Muscle of arm (tissue), 12 donors: Measurements from ENCODE around the gene SPTLC3. TPM values are rescaled to one million over a fixed set of nuclear protein-coding genes. Genes with fewer than 3 reads are reported as not detected.

ENCODE experiments used
- DNase-seq: peaks from one replicate; pipeline ENCODE4 v3.0.0-alpha.2; 2013
- polyA plus RNA-seq, 12 donors: library from polyadenylated mRNA; unstranded; fragments of 120-200 nt; gene quantifications; one replicate each; pipeline ENCODE4 v1.2.1, GENCODE V29; 2013; ENCODE audit not compliant: insufficient read length in 12 of 12

Gene SPTLC3
- polyA plus RNA-seq, 12 donors: 1.6 to 10.7 (median 3.1) TPM; not detected in 1

GRCh38 chr20:12984069-12984765 is 24.6 kb upstream of the SPTLC3 start:
- DNase-seq: no peak

GRCh38 chr20:12984863-12985262 is 23.9 kb upstream of the SPTLC3 start:
- DNase-seq: no peak

DNA sequence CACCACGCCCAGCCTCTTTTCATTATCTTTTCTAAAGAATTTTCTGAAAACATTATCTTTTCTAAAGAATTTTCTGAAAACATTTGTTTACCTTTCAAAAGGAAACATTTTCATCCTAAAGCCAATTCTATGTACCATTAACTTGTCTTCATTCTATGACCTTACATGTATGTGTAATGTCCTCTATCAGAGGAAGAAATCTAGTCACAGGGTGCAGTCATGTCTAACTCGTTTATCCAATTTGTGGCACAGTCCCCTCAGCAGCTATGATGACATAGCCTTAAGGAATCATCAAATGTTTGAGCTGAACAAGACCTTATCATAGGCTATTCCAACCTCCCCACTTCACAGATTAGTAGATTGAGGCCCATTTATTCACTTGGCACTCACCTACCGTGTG is 21.5 kb upstream of the SPTLC3 start:
- no peak for DNase-seq

- no peak for DNase-seq
Observed at GRCh38 chr20:12989586-12990115, 19.1 kb upstream of the SPTLC3 start.

DNA sequence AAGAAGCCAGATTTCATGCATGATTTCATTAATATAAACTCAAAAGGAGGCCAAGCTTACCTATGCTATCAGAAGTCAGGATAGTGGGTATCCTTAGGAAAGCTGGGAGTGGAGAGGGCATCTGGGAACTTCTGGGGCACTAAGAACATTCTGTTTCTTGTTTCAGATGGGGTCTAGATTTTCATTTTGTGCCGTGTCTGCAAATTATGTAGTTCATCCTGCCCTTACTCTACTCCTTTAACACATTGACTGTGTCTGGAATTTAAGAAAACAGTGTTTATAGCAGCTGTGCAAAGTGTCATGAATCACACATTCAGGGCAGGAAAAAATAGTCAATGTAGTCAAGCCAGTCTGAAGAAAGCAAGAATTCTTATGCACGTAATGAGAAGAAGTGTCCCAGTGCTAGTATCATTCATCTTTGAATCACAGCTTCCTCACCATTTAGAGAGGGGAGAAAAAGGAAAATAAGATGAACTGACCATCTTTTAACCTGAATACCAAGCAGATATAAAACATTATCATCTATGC is 11.6 kb upstream of the SPTLC3 start:
- DNase-seq: no peak

GRCh38 chr20:12998046-12998445 is 10.7 kb upstream of the SPTLC3 start:
- DNase-seq: no peak

GRCh38 chr20:12999201-12999600 is 9.6 kb upstream of the SPTLC3 start:
- no peak for DNase-seq

GRCh38 chr20:13002251-13002650 is 6.5 kb upstream of the SPTLC3 start:
- DNase-seq: no peak

DNA sequence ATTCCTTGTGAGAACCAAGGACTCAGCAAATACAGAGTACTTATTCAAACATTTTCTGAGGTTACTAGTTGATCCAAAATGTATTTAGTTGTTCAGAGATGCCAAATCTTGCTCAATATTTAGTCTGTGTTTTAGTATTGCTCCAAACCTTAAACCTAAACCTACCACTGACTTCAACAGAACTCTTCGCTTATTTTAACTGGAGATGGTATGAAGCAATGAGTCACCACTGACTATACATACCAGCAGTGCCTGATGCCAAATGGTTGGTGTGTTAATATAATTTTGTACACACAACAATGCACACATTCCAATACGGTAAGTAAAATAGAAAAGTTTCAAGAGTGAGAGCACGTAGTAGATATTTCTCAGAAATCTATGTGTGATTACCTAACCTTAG is 1.9 kb upstream of the SPTLC3 start:
- no peak for DNase-seq

DNA sequence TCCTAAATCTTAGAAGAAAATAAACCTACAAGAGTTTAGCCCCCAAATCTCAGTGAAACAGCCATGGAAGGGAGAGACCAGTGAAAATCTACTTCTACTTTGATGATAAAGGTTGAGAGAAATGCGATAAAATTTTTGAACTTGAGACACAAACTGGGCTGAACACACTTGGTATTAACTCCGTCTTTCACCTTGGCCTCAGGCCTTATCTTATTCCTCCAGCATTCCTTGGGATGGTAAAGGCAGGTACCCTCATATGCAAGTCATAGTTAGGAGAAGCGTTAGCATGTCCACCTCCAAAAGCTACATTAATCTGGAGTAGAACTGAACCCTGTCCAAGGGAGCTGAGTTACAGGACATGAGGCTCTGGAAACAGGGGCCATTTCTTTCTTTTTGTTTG is 1.2 kb upstream of the SPTLC3 start:
- DNase-seq: no peak

GRCh38 chr20:13009682-13010406 is 1.1 kb downstream of the SPTLC3 start:
- peak; percentile 89 for DNase-seq

GRCh38 chr20:13012886-13013285 is 4.1 kb downstream of the SPTLC3 start:
- no peak for DNase-seq

DNA sequence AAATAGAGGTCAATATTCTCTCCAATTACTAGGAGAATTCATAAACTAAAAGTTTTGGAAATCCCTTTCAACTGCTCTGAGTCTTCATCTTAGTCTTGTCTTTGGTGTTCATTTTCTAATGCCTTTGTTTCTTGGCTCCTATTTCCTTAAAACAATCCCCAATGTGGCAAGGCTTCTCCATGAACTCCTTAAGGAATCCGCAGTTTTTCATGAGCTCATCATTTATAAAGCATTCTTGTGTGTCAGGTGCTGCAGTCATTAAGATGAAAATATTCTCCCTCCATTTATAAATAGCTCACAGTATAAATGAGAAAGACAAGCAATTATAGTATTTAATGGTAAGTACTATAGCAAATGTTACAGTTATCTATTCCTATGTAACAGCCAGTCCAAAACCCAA is 4.6 kb downstream of the SPTLC3 start:
- DNase-seq: no peak

DNA sequence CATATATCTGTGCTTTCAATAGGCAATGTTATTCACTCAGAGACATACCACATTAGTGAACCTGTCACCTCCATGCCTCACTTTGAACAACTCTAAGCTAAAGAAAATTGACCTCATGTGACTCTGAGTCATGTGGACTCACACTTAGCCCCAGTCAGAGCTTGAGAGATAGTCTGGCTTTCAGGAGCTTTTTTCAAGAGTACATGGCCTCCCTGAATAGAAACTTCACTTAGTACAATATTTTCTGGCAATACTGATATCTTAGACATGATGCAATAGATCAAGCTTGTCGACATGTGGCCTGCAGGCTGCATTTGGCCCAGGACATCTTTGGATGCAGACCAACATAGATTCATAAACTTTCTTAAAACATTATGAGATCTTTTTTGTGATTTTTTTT is 8.5 kb downstream of the SPTLC3 start:
- DNase-seq: no peak

DNA sequence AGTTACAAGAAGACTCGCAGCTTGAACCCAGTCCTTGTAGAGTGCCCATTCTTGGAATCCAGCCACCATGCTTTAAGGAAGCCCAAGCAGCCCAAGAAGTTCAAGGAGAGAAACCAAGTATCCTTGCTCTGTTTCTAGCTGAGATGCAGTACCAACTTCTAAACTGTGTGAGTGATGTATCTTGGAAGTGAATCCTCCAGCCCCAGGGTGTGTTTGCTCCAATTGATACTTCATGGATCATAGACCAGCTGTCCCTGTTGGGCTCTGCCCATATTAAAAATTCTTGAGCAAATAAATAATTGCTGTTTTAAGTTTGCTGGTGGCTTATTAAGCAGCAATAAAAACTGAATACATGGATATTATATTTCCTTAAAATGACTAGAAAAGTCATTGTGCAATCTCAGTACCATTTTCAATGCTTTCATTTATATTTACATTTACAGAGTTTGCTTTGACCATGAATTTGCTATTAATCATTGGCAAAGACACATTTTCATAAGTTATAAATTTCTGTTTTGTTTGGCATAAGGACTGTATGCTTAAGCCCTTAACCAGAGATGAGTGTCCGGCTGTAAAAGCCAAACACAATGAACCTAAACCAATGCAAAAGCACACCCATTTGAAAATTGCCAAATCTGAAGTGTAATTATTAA is 9.2 kb downstream of the SPTLC3 start:
- no peak for DNase-seq

DNA sequence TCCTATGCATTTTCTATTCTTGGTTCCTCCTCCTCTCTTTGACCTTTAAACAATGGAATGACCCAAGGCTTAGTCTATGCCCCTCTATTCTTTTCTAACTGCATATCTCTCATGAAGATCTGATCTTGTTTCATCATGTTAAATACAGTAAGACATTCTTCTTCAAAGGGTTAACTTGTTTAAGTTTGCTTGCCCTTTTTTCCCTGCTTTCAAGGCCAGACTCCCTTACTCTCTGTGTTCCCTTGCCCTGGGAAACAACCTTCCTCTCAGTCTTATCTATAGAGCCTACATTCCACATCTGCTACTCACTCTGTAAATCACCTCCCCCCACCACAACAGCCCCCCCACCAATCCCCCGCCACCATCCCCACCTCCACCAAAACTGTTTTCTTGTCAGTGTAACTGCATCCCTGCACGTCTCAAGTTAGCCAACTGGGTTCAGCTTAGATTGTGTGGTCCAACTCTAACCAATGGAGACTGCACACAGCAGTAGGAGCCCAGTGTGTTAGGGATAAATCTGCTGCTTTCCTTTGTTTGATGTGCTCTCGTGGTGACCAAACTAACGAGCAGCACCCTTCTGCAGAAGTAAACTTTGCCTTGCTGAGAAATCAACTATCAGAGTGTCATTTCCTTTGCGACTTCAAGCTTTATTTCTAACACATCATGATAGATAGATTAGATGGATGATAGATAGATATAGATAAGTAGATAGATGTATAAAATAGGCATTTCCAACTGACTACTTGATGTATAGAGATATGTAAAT is 12.6 kb downstream of the SPTLC3 start:
- DNase-seq: no peak

DNA sequence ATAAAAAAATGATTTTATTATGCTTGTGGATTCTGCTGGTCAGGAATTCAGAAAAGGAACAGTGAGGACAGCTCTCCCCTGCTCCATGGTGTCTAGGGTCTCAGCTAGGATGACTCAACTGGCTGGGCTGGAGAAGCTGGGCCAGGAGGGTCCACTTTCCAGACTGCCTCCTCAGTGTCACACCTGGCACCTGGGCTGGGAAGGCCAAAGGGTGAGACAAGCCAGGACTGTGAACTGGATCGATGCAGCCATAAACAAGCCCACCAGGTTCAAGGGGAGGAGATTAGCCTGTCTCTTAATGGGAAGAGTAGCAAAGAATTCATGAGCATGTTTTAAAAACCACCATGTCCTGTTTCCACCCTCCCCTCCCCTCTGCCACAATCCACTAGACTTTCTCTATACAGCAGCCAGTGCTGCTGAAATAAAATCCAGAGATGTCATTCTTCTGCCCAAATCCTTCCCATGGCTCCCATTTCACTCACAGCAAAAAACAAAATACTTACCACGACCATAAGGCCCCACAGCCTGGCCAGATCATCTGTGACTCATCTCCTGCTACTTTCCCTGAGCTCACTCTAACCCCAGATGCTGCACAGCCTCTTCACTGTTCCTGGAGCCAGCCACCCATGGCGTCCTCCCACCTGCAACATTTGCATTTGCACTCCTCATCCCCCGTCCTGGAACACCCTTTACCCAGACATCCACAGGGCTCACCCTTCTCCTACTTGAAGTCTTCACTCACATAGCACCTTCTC is 13.8 kb downstream of the SPTLC3 start:
- no peak for DNase-seq

DNA sequence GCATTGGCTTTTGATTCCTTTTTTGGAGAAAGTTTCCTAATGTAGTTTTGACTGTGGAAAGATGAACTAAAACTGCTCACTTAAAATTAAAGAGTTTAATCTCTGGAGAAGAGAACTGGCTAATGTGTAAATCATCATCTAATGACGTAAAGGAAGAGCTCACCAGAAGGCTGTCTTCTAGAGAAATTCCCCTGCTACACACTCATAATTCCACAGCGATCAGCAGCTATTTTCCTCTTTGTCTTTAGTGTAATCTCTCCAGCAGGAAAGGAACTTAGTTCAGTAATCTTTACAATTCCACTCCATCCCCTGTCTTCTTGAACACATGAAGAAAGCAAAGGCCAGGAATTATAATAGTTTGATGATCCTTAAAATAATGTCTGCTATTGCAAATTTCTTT is 15.8 kb downstream of the SPTLC3 start:
- DNase-seq: no peak

GRCh38 chr20:13025181-13025580 is 16.4 kb downstream of the SPTLC3 start:
- DNase-seq: no peak

DNA sequence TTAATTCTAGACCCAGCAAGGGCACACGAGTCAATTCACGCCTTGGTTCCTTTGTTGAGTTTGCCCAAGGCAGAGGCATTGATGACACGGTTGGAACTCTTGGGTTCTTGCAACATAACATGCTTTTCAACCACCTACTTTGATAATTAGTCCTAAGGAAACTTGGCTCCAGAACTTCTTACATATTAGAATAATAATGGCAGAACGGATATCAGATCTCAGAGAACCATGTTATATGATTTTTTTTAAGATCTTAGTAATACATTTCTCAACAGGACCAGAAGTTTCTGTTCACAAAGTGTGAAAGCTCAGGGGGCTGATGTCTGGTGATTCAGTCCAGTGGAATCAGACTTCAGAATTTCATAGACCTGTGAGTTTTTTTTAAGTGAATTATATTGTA is 19.2 kb downstream of the SPTLC3 start:
- no peak for DNase-seq

- DNase-seq: no peak
Observed at GRCh38 chr20:13028673-13029072, 19.9 kb downstream of the SPTLC3 start.
